OCI-LY3 (cell line): Measurements from ENCODE around the gene CEP112.

Experiments used
- CTCF ChIP-seq: fragments of 200-600, 300-600 bp; sonication (generic); IDR thresholded peaks from 2 replicates; pipeline ENCODE4 v1.5.1; 2014; ENCODE audit warnings: antibody characterized with exemption, low read length, low read depth
- EZH2phosphoT487 ChIP-seq: fragments of 200-600 bp; shearing (Covaris generic); IDR thresholded peaks from 2 replicates; pipeline ENCODE4 v1.6.1; 2018; ENCODE audit warnings: antibody characterized with exemption, mixed run types, low read depth

- TF ChIP-seq CTCF (no peak), EZH2phosphoT487 (no peak)
Observed at GRCh38 chr17:65841089-65841488, 350.8 kb downstream of the CEP112 start.
